GM21447 (cell line): ENCODE measurements around the gene CLDN8.

Experiments used
- ATAC-seq: cut with Tn5 transposase; IDR thresholded peaks from one replicate; pipeline ENCODE4 v1.9.1; 2021; ENCODE audit not compliant: unreplicated experiment

The CLDN8 gene

DNA sequence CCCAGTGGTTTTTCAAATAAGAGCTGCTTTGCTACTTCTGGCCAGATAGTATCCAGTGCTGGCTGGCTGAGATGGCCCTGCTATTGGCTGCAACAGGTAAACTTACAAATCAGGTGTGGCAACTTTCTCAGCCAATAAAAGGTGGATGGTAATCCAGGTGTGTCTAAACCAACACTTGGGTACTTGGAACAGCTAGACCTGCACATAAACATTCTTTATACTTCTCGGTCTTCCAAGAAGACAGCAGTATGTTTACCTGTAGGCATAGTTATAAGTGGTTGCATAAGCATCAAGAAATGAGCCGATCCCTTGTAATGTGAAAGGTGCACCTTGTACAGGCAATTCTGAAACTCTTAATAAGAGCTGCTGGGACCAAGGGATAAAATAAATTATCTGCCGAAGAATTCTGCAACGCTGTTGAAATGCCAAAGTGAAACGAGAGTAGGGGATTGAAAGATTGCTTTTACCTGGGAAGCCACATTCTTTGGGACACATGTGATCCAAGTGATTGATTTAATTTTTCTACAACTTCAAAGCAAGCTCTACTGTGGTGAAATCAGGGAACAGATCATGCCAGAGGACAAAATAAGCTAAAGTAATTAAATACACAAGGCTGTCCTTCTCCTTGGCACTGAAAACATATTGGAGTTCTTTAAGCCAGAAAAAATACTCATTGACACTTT, at the start of gene CLDN8:
TSS of gene CLDN8 (minus strand) at position 57 of the 683 bp plus-strand sequence. CDS start 172 bp downstream, outside the sequence.
- no peak for ATAC-seq

DNA sequence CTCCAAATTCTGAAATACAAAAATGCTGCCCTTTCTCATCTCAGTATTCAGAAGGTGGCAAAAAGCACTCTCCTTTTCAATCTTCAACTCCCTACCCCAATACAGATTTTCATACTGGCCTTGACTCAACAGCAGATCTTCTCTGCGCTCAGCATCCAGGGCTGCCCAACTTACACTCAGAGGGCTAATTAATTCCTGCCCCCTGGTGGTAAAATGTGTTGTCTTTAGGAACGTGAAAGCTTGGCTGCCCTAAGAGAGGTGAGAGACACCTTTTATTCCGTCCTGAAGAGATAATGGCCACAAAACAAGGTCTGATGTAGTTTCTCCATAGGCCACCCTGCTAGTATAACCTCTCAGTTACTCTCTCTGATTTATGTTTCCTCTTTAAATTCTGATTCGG, 41.9 kb upstream of the CLDN8 start:
- no peak for ATAC-seq

DNA sequence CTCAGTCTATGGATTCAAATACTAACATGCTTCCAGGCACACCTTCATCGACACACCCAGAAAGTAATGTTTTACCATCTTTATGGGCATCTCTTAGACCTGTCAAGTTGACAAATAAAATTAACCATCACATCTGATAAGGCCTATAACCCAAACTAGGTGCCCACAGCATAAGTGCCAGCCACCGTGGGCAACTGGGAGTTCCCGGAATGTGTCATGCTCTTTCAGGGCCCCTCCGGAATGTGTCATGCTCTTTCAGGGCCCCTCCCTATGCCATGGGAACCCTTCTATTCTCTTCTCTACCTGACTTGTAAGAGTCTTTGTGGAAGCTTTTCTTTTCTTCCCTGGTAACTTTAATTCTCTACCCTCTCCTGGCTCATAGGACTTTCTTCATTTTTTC, 40.2 kb upstream of the CLDN8 start:
- no peak for ATAC-seq

GRCh38 chr21:30255679-30256078, 39.8 kb upstream of the CLDN8 start:
- ATAC-seq: no peak

DNA sequence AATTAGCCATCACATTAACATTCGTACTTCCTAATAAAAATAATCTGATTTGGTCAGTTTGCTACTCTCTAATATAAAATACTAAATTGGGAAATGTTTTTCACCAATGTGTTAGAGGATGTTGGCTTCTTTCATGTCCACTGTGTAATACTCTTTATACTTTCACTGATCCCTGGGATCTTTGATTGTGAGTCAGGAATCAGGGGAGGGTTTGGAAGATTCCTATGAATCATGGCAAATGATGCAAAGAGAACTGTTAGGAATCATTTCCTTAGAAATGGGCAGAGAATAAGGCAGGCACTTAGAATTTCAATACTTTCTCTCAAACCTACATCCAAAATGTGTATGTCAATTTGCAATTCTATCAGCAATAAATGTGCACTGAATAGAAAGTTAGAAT, 35.9 kb upstream of the CLDN8 start:
- no peak for ATAC-seq

DNA sequence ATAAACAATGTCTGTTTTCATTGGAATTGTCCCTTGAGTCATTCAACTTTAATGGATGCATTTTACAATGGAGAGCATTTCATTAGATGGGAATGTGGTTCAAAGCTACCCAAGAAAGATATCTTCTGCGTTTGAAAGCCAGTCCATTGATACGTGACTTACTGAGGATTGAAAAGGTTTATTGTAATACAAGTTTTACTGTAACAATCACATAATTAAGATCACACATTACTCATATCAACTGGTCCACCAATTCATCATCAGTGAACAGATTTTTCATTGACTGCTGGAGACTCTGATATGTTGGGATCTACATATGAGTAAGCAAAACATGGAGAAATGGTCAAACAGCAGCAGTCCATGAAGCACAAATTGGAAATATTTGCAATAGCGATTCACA, 34.0 kb upstream of the CLDN8 start:
- no peak for ATAC-seq

GRCh38 chr21:30248844-30249243, 32.9 kb upstream of the CLDN8 start:
- ATAC-seq: no peak

- ATAC-seq: no peak
Observed at GRCh38 chr21:30245061-30245460, 29.2 kb upstream of the CLDN8 start.

DNA sequence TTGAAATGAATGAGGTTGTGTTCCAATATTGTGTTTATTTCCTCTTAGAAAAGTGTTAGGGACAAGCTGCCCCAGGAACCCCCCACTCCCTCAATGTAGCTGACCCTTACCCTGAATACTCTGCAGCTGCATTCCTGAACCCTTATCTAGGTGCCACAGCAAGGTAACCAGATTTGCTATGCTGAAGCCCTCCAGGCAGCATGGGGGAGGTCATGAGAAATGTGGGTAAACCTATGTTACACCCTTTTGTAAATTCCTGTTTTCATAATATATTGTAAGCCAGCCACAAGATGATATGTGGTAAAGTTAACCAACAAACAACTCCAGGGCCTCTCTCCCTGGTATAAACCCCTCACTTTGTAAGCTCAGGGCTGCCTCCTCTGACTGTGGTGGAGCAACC, 27.8 kb upstream of the CLDN8 start:
- no peak for ATAC-seq

GRCh38 chr21:30240661-30241060, 24.8 kb upstream of the CLDN8 start:
- no peak for ATAC-seq

DNA sequence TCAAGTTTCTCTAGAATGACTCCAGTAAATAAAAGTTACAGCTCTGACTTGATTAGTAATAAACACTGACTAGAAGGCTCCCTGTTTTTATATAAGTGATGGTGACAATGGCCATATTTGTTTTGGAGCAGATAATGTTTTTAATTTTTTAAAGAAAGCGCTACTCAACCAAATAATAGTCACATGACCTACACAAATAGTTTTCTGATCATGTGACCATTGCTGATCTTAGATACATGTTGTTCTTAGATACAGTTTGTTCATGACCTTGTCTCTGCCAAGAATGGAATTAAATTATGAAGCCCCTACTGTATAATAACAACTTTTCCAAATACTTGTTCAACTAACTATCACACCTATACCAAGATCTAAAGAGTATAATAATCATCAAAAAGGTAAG, 22.3 kb upstream of the CLDN8 start:
- ATAC-seq: no peak

- ATAC-seq: no peak
Observed at GRCh38 chr21:30234643-30235042, 18.7 kb upstream of the CLDN8 start.

- ATAC-seq: no peak
Observed at GRCh38 chr21:30234050-30234449, 18.2 kb upstream of the CLDN8 start.

- ATAC-seq: no peak
Observed at GRCh38 chr21:30233228-30234020, 17.5 kb upstream of the CLDN8 start.

- ATAC-seq: no peak
Observed at GRCh38 chr21:30232011-30232410, 16.1 kb upstream of the CLDN8 start.

DNA sequence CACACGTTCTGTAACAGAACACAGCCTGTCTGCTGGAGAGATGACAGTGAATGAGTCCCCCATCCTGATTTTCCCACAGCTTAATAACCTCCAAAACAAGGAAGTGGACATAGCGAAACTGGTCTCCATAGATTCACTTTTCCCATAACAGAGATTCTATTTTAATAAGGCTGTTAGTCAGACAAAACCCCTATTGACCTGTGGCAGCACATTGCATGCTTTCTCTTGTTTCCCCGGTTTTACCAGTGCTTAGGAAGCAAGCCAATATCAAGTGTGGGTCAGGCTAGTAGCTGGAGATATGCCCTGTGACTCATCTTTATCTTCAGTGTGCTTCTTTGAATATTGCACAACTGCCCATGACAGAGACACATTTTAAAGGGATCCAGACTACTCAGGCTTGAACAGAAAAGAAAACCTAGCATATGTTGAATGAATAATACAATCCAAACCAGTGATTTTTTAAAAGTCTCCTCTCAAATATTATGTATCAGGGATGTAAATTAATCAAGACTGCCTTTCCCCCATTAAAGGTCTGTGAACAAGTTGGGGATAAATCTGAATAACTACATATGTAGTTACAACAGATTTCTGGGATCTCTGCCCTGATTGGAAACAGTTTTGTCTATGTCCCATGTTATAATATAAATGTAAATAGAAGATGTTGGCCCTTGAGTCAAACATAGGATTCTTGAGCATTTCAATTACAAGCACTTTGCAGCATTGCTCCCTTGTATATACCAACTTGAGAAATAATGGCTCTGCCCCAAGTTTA, 11.9 kb upstream of the CLDN8 start:
- no peak for ATAC-seq

DNA sequence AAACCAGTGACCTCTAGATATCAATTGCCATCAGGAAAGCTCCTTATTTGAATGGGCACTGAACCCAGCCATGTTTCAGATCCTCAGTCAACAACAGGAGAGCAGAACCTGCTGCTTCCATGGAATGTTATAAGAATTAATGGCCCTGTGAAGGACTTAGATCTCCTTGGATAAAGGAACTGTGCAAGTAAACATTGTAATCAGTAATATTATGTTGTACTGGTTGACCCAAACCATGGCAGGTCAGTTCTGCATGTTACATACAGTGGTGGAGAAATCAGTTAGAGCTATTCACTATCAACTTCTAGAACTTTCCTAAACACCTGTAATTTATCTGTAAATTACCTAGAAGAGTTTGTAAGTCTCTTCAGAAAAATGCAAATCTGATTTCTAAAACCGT, 11.2 kb upstream of the CLDN8 start:
- no peak for ATAC-seq

- ATAC-seq: no peak
Observed at GRCh38 chr21:30223596-30223995, 7.7 kb upstream of the CLDN8 start.

- ATAC-seq: no peak
Observed at GRCh38 chr21:30222724-30223123, 6.8 kb upstream of the CLDN8 start.

GRCh38 chr21:30211071-30211470, 4.8 kb downstream of the CLDN8 start:
- no peak for ATAC-seq

GRCh38 chr21:30209601-30210000, 6.3 kb downstream of the CLDN8 start:
- ATAC-seq: no peak

- no peak for ATAC-seq
Observed at GRCh38 chr21:30207252-30207579, 8.7 kb downstream of the CLDN8 start.
